Measurements from ENCODE around the gene GREB1L.

GRCh38 chr18:21289827-21290226, 47.8 kb downstream of the GREB1L start:
- TF ChIP-seq EZH2 (IDR thresholded peaks at IDR 0.05; ENCODE audit: borderline replicate concordance, insufficient read depth, low read depth, low read length, poor library complexity, severe bottlenecking) (no peak), CTCF (IDR thresholded peaks at IDR 0.05) (no peak)

All from B cell (primary cell).